HS-27A (cell line): Measurements from ENCODE around the gene PTPN4.
"Not testable (repeated sequence)": the region's sequence is repeated elsewhere in the genome, so short reads cannot be mapped to it uniquely, and the experiment has no call there.

Experiments
- DNase-seq: peaks from one replicate; pipeline ENCODE4 v3.0.0-alpha.2; 2012; ENCODE audit warnings: low read depth, missing footprints

Gene PTPN4

DNA sequence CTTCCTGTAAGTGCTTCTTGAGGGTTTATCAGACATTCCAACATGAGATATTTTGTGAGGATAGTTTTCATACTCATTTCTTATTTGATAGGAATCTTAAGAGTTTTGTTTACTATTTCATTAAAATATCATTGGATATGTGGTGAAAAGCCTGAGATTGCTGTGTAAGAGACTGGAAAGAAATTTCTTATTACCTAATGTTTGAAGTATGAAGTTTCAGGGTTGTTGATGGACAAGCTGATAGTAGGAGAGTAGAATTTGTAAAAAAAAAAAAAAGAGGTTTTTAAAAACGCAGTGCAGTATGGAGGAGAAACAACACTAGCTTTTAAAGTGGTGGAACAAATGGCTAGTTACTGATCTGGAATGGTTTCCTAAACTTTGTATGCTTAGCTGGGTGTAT, 260.8 kb downstream of the PTPN4 start:
- DNase-seq = no peak

DNA sequence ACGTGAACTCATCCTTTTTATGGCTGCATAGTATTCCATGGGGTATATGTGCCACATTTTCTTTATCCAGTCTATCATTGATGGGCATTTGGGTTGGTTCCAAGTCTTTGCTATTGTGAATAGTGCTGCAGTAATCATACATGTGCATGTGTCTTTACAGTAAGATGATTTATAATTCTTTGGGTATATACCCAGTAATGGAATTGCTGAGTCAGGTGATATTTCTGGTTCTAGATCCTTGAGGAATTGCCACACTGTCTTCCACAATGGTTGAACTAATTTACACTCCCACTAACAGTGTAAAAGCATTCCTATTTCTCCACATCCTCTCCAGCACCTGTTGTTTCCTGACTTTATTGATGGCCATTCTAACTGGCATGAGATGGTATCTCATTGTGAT, 262.8 kb downstream of the PTPN4 start:
- DNase-seq = not testable (repeated sequence)

DNA sequence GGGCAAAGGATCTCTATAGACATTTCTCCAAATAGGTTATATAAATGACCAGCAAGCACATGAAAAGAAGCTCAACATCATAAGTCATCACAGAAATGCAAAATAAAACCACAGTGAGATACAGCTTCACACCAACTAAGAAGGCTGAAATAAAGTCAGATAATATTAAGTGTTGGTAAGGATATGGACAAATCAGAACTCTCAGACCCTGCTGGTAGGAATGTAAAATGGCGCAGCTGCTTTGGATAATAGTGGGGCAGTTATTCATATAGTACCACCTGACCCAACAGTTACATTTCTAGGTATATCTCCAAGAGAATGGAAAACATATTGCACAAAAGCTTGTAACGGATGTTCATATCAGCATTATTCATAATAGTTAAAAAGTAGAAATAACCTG, 267.2 kb downstream of the PTPN4 start:
- DNase-seq = no peak

DNA sequence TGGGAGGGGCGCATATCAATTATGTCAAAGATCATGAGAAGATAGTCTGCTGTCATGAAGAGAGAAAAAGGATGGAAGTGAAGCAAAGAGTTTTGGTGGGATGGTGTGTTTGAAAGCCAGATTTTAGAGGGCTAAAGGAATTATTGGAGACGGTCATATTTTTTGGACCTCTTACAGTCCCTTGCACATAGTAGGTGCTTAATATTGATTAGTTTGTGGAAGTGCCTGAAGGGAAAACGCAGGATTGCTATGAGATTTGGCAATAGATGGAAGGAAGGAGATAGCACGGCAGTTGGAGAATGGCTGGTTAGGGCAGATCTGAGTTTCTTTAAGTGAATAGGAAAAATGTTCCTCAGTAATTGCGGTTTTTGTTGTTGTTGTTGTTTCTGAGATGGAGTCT, 269.1 kb downstream of the PTPN4 start:
- no peak for DNase-seq

DNA sequence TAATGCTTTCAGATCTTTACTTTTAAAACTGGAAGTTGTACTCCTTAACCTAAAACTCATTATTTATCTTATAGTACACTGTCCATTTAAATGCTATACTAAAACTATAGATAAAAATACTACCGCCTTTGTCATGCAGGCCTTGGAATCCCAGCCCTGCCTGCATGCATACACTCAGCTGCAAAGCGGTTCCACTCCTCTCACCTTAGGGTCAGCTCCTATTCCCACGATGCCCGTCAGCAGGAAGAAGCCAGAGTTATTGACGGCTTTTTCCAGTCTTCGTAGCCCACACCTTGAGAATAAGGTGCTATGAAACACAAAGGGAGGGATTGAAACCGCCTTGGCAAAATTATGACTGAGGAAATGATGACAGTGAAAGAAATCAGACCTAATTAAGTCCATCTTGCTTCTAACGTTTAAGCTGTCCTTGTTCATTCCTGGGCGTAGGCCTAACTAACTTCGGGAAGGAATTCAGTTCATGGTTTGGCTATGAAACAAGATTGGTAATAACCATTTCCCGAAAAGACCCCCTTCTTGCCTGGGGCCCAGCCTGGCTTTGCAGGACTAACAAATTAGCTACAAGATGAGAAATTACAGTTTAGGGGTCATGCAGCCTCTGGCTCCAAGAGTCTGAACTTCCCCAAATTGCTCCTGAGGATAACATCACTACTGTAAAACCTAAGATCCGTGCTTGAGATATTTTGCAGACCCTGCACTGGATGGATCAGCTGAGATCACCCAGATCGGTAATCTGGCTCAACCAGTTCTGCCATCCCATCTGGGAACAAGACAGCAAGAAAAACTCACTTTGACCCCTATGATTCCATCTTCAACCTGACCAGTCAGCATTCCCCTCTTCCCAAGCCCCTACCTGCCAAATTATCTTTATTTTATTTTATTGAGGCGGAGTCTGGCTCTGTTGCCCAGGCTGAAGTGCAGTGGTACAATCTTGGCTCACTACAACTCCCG, 270.2 kb downstream of the PTPN4 start:
- no peak for DNase-seq

DNA sequence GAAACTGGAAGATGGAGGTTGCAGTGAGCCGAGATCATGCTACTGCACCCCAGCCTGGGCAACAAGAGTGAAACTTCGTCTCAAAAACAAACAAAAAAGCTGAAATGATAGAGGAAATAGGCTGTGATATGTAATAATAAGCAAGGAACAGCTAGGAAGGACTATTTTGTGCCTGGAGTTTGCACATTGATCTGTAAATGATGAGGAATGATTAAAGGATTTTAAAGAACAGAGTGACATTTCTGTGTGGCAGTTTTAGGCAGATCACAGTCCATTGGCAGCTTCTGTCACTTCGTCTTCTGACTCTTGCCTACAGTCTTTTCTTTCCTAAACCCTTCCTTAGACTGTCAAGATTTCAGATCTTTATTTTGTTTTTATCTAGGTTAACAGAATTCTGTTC, 272.6 kb downstream of the PTPN4 start:
- no peak for DNase-seq
